CD4-positive, alpha-beta T cell treated with Interferon gamma for 1 hour (primary cell): ENCODE data around the gene ABCD2.
"Not testable (repeated sequence)": the region's sequence is repeated elsewhere in the genome, so short reads cannot be mapped to it uniquely, and the experiment has no call there.

Experiments used
- DNase-seq: peaks from one replicate; pipeline ENCODE4 v3.0.0-alpha.2; 2020

ABCD2 gene

DNA sequence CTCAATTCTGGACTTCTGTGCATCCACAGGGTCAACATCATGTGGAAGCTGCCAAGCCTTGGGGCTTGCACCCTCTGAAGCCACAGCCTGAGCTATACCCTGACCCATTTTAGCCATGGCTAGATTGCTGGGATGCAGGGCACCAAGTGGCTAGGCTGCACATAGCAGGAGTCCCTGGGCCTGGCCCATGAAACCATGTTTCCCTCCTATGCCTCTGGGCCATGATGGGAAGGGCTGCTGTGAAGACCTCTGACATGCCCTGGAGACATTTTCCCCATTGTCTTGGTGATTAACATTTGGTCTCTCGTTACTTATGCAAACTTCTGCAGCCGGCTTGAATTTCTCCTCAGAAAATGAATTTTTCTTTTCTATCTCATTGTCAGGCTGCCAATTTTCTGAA lies 92.6 kb downstream of the ABCD2 start:
- no peak for DNase-seq

DNA sequence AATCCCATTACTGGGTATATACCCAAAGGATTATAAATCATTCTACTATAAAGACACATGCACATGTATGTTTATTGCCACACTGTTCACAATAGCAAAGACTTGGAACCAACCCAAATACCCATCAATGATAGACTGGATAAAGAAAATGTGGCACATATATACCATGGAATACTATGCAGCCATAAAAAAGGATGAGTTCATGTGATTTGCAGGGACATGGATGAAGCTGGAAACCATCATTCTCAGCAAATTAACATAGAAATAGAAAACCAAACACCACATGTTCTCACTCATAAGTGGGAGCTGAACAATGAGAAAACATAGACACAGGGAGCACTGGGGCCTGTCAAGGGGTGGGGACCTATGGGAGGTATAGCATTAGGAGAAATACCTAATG lies 97.4 kb downstream of the ABCD2 start:
- not testable (repeated sequence) for DNase-seq

DNA sequence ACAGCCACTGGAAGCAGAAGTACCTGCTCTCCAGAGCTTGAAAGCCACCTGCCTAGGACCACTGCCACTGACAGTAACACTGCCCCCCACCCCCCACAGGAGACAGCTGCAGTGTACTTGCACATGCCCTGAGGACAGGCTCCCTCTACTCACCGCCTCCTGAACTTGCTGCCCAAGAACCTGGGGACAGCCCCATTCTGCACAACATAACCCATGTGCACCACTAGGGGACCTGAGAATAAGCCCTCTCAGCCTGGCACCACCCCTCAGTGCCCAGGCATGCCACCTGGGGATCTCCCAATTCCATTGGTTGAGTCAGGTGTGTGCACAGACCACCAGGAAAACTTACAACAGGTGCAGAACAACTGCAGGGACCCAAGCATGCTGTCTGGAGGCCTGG lies 109.6 kb downstream of the ABCD2 start:
- no peak for DNase-seq

DNA sequence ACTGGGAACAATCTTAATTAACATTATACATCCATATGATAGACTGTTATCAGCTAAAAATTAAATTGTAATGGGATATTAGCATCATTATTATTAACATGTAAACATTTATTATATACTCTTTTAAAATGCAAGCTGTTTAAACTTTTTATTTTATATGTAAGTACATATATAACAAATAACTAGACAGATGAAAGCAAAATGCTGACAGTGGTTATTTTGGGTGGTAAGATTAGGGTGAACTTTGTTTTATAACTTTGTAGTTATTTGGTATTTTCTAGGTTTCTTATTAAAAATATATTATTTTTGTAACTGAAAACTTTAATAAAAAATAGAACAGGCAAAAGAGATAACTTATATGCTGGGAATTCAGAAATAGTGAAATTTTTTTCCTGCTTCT lies 114.0 kb downstream of the ABCD2 start:
- no peak for DNase-seq

DNA sequence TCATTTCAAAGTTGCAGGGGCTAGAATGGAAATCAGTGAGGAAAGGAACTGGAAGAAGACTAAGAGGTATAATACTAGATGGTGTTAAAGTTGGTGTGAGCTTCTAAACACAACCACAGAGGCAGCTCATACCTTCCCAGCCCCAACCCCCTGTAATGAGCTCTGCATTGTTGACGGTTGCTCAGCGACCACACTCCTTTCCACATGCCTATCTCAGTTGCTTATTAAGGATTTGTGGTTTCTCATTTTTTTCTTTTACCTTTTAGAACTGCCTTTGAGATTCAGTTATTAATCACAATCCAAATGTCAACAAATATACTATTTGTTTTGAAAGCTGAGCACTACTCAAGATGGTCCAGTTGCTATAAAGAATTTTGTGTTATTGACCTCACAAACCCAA lies 114.6 kb downstream of the ABCD2 start:
- no peak for DNase-seq

DNA sequence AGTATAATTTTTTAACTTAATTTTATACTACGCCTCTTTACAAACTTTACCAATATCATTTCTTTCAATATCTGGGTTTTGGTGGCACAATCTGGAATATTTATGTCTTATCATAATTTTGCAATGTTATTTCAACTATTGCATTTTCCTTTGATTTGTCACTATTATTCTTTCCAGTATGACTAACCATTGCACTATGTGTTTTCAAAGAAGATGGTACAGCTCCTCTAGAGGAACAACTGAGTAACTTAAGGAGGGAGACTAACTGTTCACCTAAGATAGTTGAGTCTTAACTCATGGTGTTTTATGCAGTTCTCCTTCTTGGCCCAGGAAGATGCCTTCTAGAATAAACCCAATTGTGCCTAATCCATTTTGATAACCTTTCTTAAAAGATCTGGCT lies 116.2 kb downstream of the ABCD2 start:
- no peak for DNase-seq

DNA sequence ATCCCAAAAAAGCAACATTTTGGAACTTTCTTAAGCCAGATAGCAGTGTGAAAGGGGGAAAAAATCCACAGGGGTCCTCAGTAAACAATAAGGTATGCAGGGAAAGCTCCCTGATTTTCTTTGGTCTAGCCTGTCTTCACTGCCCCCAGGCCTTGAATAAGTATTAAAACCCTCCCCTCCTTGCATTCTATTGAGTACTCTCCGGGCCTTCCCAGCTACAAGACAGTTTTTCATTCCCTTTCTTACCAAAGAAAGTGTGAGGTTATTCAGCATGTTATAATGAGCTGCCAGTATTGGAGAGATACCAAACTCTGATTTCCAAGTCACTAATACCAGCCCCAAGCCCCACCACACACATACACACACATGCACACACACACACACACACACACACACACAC lies 116.9 kb downstream of the ABCD2 start:
- DNase-seq = no peak
